HG02981 (cell line): ENCODE data around the gene ANKRD39.
"Not testable (repeated sequence)": the region's sequence is repeated elsewhere in the genome, so short reads cannot be mapped to it uniquely, and the experiment has no call there.

ENCODE experiments used
- ATAC-seq: cut with Tn5 transposase; IDR thresholded peaks from one replicate; pipeline ENCODE4 v1.9.1; 2021; ENCODE audit warnings: mild to moderate bottlenecking, moderate library complexity; ENCODE audit not compliant: unreplicated experiment

The ANKRD39 gene, protein sequence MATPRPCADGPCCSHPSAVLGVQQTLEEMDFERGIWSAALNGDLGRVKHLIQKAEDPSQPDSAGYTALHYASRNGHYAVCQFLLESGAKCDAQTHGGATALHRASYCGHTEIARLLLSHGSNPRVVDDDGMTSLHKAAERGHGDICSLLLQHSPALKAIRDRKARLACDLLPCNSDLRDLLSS

DNA sequence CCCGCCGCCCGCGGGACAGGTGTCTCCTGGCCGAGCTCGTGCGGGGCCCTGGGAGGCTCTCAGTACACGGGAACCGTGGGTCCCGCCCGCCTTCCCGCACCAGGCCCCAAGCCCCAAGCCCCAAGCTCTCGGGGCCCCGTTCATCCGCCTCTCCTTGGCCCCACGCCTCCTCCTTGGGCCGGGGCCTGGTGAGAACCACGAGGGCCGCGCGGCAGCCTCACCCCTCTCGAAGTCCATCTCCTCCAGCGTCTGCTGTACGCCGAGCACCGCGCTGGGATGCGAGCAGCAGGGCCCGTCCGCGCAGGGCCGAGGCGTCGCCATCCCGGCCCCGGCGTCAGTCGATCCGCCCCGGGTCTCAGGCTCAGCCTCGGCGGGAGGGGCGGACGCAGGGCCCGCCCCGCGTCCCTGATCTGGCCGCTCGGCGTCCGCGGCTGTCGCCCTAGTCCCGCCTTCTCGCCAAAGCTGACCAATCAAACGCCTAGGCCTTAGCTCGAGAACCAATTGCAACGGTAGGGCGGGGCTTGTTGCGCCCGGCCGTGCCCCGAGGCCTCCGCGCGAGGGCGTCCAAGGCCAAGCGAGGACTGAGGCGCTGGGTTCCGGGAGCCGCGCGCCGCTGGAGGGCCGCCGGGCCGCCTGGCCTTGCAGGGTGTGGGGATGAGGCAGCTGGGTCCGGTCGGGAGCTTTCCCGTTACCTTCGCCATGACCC is at the start of gene ANKRD39:
ANKRD39 (minus strand) TSS at position 350 of the 706 bp plus-strand sequence; CDS start at position 321, 29 bp downstream.
- peak; percentile 90 for ATAC-seq

DNA sequence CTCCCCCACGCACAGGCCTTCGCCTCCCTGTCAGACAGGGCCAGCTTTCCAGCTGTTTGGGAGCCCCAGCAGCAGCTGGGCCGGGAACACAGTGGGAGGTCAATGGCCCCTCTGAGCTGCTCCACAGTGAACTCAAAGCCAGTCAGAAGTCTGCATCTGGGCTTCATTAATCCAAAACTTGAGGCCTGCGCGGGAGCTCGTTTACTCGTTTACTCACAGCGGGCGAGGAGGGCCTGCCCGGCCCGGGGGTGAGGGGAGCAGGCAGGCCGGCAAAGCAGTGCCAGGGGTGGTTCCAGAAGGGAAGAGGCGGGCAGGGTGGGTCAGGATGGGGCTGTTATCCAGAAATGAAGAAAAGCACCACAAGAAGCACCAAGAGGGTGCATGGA is 48.9 kb upstream of the ANKRD39 start:
- no peak for ATAC-seq

DNA sequence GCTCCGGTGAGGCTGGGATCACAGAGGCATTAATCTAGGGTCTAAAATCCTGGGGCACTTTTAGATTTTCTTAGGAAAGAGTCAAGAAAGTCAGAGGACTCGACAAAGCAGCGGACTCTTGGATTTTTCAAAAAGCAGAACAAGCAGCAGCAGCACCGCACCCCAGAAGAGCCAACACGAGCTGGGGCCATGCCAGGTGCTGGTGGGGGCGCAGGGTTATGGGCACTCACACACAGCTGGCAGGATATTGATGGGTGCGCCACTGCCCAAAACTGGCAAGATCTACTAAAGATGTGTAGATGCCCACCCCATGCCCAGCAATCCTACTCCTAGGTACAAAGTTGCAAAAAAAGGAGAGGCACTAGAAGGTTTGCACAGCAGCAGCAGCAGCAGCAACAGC is 46.0 kb upstream of the ANKRD39 start:
- ATAC-seq, result no peak

DNA sequence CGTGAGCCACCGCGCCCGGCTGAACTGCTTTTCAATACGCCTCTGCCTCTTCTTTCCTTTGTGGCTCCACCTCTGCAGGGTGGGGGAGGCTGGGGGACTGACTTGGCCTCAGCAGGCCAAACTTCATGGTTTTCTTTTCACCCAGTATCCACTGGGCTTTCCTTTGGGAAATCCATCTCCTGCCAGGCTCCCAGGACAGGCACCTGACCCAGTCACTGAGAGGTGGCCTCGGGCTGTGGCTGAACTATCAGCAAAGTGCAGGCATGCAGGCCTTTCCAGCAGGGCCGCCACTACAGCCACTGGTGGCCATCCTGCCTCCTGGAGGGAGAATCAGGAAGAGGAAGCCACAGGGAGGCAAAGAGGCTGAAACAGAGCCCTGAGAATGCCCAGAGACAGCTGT is 45.5 kb upstream of the ANKRD39 start:
- ATAC-seq, result no peak

DNA sequence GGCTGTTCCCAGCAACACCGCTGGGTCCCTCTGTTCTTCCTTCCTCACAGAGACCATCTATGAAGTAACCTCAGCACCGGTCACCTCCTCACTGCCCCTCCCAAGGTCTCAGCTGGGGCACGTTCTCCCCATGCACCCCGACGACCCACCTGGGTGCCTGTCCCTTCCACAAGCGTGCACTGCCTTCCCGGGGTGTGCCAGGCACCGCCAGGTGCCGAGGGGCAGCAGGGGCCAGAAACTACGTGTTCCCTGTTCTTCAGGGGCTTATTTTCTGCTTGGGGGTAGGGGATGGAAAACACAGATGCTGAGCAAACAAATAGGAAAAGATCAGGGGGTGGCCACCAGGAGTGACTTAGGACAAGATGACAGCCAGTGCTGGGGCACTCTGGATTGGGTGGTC is 42.4 kb upstream of the ANKRD39 start:
- no peak for ATAC-seq

DNA sequence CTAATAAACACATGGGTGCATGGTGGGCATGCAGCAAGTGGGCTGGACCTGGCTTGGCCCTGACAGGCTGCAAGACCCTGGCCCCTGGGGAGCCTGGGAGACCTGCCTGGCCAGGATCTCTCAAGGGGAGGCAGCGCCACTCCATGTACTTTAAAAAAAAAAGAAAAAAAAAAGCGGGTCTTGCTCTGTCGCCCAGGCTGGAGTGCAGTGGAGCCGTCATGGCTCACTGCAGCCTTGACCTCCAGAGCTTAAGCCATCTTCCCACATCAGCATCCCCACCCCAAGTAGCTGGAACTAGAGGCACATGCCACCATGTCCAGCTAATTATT is 41.6 kb upstream of the ANKRD39 start:
- no peak for ATAC-seq

DNA sequence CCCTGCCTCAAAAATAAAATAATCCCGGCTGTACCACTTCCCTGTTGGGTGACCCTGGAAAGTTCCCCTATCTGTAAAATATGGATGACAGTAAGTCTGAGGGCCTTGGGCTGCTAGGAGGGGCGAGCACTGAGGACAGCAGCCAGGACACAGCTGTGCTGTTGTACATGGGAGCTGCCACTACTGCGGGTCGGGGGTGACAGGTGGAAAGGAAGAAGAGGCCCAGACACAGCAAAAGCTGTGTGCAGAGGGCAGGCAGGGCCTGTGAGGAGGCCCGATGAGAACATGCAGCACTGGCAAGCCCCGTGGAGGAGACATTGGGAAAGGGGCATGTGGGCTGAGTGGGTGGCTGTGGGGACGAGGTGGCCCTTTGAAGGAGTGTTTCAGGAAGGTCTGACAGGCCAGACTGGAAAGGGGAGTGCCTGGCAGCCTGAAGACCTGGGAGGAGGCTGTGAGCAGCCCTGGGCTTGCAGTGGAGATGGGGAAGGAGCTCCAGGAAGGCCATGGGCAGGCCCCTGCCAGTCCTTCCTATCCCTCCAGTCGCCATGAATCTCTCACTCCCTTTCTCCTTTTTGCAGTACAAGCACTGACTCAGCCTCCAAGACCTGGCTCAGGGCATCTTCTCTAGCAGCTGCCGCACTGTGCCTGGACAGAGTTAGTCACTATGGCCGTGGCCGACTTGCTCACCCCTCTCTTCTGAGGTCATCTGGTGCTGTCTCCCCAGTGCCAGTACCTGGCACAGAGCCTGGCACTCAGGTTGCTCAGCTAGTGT is 41.0 kb upstream of the ANKRD39 start:
- no peak for ATAC-seq

DNA sequence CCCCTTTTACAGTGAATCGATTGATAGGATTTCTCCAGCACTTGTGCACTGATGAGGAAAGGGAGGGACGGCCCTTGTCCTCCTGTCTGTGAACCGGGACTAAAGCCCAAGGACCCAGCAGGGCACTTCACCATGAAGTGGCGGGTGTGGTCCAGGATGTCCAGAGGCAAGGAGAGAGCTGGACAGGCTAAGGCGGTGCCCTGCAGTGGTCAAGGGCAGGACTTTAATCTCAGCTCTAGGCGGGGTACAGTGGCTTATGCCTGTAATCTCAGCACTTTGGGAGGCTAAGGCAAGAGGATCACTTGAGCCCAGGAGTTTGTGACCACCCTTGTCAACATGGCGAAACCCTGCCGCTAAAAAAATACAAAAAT is 40.3 kb upstream of the ANKRD39 start:
- ATAC-seq, result no peak

DNA sequence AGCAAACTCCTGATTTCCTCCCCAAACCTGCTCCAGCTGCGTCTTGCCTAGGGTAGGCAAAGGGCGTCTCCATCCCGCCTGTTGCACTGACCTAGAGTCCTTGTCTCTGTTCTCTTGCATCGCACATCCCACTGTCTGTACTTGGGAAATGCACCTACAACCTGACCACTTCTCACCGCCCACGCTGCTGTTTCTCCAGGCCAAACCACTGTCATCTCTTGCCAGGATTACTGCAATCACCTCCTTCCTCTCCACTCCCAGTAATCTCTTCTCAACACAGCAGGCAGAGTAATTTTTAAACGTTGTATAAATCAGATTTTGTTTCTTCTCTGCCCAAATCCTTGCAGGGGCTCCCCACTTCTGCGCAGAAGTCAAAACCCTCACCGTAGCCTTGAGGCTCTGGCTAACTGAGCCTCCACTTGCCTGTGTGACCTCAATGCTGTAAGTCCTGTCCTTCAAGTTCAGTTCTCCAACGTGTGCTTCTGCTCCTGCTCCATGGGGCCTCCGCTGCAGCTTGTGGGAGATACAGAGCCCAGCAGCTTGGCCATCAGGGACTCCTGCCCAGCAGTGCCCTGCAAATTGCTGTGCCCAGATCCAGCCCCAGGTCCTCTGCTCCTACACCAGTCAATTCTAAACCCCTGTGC is 39.8 kb upstream of the ANKRD39 start:
- ATAC-seq, result no peak

DNA sequence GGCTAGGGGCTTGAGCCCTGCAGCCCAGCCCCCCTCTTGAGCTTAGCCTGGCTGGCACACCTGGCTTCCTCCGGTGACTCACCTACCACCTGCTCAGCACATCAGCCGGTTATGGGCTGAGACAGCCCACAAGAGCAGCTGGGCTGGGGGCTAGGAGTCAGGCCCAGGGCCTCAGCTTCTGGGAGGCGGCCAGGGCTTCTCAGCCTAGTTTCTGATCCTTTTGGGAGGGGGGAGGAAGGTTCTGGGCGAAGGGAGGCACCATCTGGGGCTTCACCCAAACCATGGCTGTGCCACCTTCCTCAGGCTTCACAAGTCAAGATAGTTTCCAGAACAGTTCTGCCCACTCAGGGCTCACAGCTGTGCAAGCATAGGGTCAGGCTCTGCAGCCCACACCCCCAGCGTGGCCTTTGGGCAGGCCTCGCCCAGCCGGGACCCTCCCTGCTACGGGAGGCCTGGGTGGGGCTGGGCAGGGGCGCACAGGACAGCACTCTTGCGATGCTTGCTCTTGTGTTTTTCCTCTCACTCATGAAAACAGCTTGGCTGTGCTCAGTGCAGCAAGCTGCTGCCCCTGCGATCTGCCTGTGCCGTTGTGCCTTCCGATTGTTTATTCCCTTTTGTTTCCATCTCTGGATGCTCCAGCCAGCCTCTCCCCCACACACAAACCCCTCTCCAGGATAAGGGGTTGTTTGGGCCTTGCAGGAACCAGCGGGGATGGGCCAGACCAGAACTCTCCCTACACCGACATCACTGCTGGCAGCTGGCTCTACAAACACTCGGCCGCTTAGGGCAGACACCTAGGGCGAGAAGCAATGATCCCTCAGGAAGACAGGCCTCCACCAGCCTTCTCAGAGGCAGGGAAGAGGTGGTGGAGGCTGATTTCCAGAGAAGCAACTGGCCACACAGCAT is 38.2 kb upstream of the ANKRD39 start:
- no peak for ATAC-seq

DNA sequence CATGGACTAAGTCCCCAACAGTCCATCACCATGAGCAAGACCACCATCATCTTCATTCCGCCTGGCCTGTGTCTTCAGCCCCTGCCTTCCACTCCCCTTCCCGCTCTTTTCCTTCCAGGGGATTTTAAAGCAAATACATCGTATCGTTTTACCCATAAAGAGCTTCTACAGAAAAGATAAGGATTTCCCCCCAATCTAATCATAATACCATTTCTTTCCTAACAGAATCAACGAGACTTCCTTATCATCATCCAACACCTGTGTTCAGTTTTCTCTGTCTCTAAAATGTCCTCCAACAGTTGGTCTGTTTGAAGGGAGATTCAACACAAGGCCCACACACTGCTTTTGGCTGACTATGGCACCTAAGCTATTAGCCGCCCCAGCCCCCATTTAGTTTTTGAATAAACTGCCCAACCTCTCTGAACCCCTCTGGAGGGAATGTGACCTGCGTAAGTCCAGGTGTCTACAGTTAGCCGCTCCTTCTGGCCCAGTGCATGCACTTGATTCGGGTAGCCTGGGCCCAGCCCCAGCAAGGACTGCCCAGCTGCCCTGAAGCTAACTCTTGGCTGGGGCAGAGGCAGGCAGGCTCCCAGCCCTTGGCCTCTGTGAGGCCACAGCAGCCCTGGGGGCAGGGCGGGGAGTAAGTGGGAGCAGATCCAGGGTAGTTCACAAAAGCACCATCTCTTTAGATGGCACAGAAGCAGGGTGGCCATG is 37.4 kb upstream of the ANKRD39 start:
- ATAC-seq, result no peak

DNA sequence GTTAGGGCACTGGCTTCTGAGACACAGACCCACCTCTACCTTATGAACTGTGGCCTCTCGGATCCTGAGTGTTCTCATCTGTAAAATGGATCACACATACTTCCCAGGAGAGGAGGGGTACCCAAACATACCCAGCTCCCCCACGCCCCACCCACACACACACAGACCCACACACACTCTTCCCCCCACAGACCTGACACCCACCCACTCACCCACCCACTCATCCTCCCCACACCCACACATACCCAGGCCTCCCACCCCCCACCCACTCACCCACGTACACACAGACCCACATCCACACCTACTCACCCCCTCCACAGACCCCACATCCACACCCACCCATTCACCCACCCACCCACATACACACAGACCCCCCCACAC is 36.3 kb upstream of the ANKRD39 start:
- ATAC-seq, result no peak

DNA sequence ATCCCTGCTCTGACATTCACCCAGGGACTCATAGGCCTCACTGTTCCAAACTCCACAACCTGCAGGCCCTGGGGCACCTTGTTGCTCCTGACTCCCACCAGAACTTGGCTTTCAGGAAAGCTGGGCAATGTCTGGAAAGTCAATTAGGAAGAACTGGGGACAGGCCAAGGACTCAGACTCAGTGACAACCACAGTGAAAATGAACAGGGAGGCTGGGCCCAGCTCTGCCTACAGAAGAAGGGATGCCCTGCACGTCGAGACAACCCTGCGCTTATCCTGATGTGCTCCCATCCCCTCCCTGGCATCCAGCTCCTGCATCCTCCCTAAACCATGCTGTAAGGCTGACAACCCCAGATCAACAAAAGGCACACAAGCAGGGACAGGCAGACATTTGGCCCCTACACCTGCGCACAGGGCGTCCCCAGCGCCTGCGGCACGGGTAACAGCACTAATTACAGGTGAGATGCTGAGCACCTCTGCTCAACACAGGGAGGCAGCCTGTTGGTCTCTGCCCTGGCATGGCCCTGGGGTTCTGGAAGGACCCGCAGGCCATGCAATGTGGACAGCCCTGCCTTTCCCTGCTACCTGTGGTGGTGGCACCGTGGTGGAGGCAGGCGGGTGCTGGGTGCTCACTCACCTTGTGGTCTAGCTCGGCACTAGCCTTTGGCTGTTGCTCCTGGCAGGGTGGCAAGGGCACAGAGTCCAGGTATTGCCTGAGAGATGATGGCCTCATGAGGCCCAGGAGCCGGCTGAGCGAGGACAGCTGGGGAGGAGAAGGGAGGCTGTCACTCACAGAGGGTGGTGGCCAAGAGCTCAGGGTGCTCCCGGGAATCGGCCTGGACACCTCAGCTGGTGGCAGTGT is 35.7 kb upstream of the ANKRD39 start:
- ATAC-seq, result no peak

DNA sequence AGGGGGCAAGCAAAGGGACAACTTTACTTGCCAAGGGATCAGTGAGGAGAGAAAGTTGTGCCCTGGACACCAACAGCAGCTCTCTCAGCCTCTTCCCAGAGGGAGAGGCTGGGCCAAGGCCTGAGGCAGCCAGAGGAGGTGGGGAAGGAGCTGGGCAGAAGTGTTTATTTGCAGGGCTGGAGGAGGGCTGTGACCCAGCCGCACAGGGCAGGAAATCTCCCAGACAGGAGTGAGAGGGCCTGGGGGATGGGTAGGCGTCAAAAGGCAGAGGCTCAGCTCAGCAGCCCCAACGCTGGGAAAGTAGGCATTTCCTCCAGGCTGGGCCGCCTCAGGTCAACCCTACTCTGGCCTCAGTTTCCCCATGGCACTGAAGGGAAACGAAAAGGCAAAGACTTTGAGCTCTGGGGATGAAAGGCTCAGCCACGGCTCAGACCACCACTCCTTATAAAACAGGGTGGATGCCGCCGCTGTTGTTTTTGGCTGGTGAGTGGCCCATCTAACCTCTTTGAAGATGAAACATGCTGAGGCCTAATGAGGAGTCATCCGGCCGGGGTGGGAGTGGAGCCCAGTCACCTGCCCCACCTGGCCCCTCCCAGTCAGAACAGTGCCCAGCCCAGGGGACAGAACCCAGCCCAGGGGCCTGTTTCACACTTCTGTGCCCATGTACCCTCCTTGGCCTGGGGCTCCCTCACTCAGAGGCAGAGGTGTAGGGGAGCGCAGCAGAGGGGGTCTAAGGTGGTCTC is 33.9 kb upstream of the ANKRD39 start:
- no peak for ATAC-seq

DNA sequence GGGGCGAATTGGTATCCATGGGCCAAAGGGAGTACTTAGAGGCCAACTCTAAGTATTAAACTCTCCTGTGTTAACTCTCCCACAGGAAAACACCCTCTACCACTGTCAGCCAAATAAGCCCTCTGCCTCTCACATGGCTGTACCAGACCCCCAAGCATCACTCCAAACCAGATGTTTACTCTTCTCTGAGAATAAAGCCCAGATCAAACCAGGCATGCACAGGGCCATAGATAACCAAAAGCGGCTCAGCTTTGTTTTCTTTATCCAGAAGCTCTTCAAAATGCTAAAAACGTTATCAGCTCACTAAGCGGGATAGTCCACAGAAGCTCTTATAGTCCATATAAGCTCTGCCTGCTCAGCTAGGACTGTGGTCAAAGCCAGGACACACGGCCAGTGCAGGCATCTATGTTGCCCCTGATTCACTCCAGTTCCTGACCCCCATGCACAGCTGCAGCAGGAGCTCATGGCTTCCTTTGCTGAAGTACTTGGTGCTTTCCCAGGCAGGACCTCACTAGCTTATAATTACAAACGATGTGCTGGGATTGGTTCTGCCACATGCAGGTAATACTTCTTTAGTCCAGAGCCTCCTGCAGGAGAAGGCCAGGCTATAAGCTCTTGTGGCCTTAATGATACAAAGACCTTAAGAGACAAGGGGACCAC is 33.0 kb upstream of the ANKRD39 start:
- ATAC-seq, result no peak

DNA sequence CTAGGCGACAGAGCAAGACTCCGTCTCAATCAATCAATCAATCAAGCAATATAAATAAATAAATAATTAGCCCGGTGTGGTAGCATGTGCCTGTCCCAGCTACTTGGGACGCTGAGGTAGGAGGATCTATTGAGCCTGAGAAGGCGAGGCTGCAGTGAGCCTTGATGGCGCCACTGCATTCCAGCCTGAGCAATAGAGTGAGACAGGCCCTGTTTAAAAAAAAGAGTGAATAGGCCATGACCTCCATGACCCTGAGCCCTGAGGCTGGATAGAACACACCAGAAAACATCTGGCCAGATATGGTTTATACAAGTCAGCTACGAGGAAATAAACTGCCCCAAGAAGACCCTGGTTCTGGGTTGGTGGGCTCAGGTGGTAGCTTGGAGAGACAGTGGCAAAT is 32.4 kb upstream of the ANKRD39 start:
- ATAC-seq, result no peak

DNA sequence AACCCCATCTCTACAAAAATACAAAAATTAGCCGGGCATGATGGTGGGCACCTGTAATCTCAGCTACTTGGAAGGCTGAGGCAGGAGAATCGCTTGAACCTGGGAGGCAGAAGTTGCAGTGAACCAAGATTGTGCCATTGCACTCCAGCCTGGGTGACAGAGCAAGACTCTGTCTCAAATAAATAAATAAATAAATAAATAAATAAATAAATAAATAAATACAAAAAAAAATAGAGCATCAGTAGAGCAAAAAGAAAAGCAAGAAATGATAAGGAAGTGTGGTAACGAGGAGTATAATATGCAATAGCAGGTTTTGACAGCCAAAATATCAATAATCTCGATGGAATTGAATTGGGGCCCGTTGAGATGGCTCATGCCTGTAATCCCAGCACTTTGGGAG is 31.7 kb upstream of the ANKRD39 start:
- ATAC-seq, result not testable (repeated sequence)
